Measurements from ENCODE around the gene ACRBP.

- TF ChIP-seq NFRKB (IDR thresholded peaks at IDR 0.05) (no peak), SP1 (IDR thresholded peaks at IDR 0.05) (no peak), HDGF (IDR thresholded peaks at IDR 0.05; ENCODE audit: borderline replicate concordance) (no peak), ELF4 (IDR thresholded peaks at IDR 0.05) (no peak), CTBP1 (IDR thresholded peaks at IDR 0.05; ENCODE audit: borderline replicate concordance) (no peak), SUZ12 (IDR thresholded peaks at IDR 0.05) (no peak), FOXK2 (IDR thresholded peaks at IDR 0.05) (no peak), BHLHE40 (IDR thresholded peaks at IDR 0.05; ENCODE audit: borderline replicate concordance) (no peak), L3MBTL2 (conservative IDR thresholded peaks at IDR 0.05) (no peak), LEF1 (IDR thresholded peaks at IDR 0.05; ENCODE audit: borderline replicate concordance) (no peak), PKNOX1 (IDR thresholded peaks at IDR 0.05) (no peak), ARNT (IDR thresholded peaks at IDR 0.05) (no peak), ZNF384 (IDR thresholded peaks at IDR 0.05) (no peak)
These were observed 6.1 kb upstream of the ACRBP start for GRCh38 chr12:6653342-6653741.

Data from HEK293T (cell line).